Measurements from ENCODE around the gene MPRIP.

GRCh38 chr17:17216776-17217175, 174.5 kb downstream of the MPRIP start:
- TF ChIP-seq POLR2AphosphoS5 (IDR thresholded peaks at IDR 0.05; ENCODE audit: low read depth, low read length): no peak
- TF ChIP-seq CTCF (IDR thresholded peaks at IDR 0.05 in 2 of 3, conservative IDR thresholded peaks at IDR 0.05 in 1 of 3; ENCODE audit: borderline replicate concordance in 1 of 3, insufficient read depth in 1 of 3, low read depth in 2 of 3, low read length in 2 of 3): peak in 2 of 3 experiments; percentile 18 to 23; a peak in 2 of 6 replicates
- no peak for TF ChIP-seq CBX3 (IDR thresholded peaks at IDR 0.05; ENCODE audit: low read depth)
- no peak for TF ChIP-seq ZNF274 (IDR thresholded peaks at IDR 0.05; ENCODE audit: low read depth, low read length)
- no peak for TF ChIP-seq EZH2 (IDR thresholded peaks at IDR 0.05)
- TF ChIP-seq MAX (IDR thresholded peaks at IDR 0.05): no peak
- no peak for TF ChIP-seq POLR2A (IDR thresholded peaks at IDR 0.05; ENCODE audit: borderline replicate concordance, extremely low read depth, insufficient read depth, insufficient read length)
- TF ChIP-seq EZH2phosphoT487 (IDR thresholded peaks at IDR 0.05; ENCODE audit: borderline replicate concordance): no peak
- no peak for TF ChIP-seq YY1 (IDR thresholded peaks at IDR 0.05; ENCODE audit: extremely low read depth, insufficient replicate concordance, low read depth, low read length)
- no peak for TF ChIP-seq CEBPB (IDR thresholded peaks at IDR 0.05; ENCODE audit: low read depth)
- TF ChIP-seq, protein P1, sequence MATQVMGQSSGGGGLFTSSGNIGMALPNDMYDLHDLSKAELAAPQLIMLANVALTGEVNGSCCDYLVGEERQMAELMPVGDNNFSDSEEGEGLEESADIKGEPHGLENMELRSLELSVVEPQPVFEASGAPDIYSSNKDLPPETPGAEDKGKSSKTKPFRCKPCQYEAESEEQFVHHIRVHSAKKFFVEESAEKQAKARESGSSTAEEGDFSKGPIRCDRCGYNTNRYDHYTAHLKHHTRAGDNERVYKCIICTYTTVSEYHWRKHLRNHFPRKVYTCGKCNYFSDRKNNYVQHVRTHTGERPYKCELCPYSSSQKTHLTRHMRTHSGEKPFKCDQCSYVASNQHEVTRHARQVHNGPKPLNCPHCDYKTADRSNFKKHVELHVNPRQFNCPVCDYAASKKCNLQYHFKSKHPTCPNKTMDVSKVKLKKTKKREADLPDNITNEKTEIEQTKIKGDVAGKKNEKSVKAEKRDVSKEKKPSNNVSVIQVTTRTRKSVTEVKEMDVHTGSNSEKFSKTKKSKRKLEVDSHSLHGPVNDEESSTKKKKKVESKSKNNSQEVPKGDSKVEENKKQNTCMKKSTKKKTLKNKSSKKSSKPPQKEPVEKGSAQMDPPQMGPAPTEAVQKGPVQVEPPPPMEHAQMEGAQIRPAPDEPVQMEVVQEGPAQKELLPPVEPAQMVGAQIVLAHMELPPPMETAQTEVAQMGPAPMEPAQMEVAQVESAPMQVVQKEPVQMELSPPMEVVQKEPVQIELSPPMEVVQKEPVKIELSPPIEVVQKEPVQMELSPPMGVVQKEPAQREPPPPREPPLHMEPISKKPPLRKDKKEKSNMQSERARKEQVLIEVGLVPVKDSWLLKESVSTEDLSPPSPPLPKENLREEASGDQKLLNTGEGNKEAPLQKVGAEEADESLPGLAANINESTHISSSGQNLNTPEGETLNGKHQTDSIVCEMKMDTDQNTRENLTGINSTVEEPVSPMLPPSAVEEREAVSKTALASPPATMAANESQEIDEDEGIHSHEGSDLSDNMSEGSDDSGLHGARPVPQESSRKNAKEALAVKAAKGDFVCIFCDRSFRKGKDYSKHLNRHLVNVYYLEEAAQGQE (IDR thresholded peaks at IDR 0.05; ENCODE audit: low read depth): no peak
- TF ChIP-seq SP1 (IDR thresholded peaks at IDR 0.05; ENCODE audit: low read depth): no peak
